Activated T-cell treated with anti-CD3 and anti-CD28 coated beads for 1 hour (primary cell): ENCODE measurements around the gene HELT.
"Not testable (repeated sequence)": the region's sequence is repeated elsewhere in the genome, so short reads cannot be mapped to it uniquely, and the experiment has no call there.

Experiments used
- DNase-seq: peaks from one replicate; pipeline ENCODE4 v3.0.0-alpha.2; 2020; ENCODE audit warnings: low read depth

HELT gene

GRCh38 chr4:185017964-185018772 is at the start of gene HELT:
Gene HELT, plus strand, starts transcription at chr4:185018490. Its CDS starts 439 bp downstream, at chr4:185018929.
- DNase-seq = no peak

- DNase-seq = no peak
Observed at GRCh38 chr4:184968784-184969201, 49.5 kb upstream of the HELT start.

- DNase-seq = no peak
Observed at GRCh38 chr4:184969610-184970009, 48.7 kb upstream of the HELT start.

GRCh38 chr4:184972991-184973390 is 45.3 kb upstream of the HELT start:
- no peak for DNase-seq

- DNase-seq = not testable (repeated sequence)
Observed at GRCh38 chr4:184976348-184976747, 41.9 kb upstream of the HELT start.

GRCh38 chr4:184977747-184978146 is 40.5 kb upstream of the HELT start:
- DNase-seq = no peak

GRCh38 chr4:184978211-184978610 is 40.1 kb upstream of the HELT start:
- no peak for DNase-seq

- DNase-seq = no peak
Observed at GRCh38 chr4:184979461-184980124, 38.7 kb upstream of the HELT start.

- no peak for DNase-seq
Observed at GRCh38 chr4:184980261-184980660, 38.0 kb upstream of the HELT start.

- peak; percentile 51 for DNase-seq
Observed at GRCh38 chr4:184983672-184984356, 34.5 kb upstream of the HELT start.

- DNase-seq = no peak
Observed at GRCh38 chr4:184987493-184988031, 30.7 kb upstream of the HELT start.

GRCh38 chr4:184988611-184989010 is 29.7 kb upstream of the HELT start:
- no peak for DNase-seq

GRCh38 chr4:184989283-184989682 is 29.0 kb upstream of the HELT start:
- not testable (repeated sequence) for DNase-seq

- DNase-seq = not testable (repeated sequence)
Observed at GRCh38 chr4:184990131-184990530, 28.2 kb upstream of the HELT start.

- DNase-seq = no peak
Observed at GRCh38 chr4:184991860-184992259, 26.4 kb upstream of the HELT start.

- DNase-seq = no peak
Observed at GRCh38 chr4:184992422-184992821, 25.9 kb upstream of the HELT start.

GRCh38 chr4:184993247-184993646 is 25.0 kb upstream of the HELT start:
- DNase-seq = no peak

- no peak for DNase-seq
Observed at GRCh38 chr4:184994010-184994622, 24.2 kb upstream of the HELT start.

GRCh38 chr4:184994623-184995010 is 23.7 kb upstream of the HELT start:
- no peak for DNase-seq

- not testable (repeated sequence) for DNase-seq
Observed at GRCh38 chr4:184997656-184998055, 20.6 kb upstream of the HELT start.

- DNase-seq = no peak
Observed at GRCh38 chr4:185002784-185003183, 15.5 kb upstream of the HELT start.
